GM20000 (cell line): Measurements from ENCODE around the gene KCNAB1.
A peak's percentile ranks its signal among the peaks of the same experiment; 100 is the strongest.

ENCODE experiments used
- DNase-seq: peaks from one replicate; pipeline ENCODE4 v3.0.0; 2012; ENCODE audit warnings: low spot score
- TF ChIP-seq, protein P1 (sequence below): IDR thresholded peaks from 2 replicates; pipeline ENCODE4 v1.5.1; 2012; ENCODE audit warnings: mild to moderate bottlenecking, control low read depth; ENCODE audit errors: extremely low read depth, missing control alignments

KCNAB1 gene

GRCh38 chr3:156474560-156475389, 354.4 kb downstream of the KCNAB1 start:
- DNase-seq, result peak; percentile 18
- TF ChIP-seq, protein P1, sequence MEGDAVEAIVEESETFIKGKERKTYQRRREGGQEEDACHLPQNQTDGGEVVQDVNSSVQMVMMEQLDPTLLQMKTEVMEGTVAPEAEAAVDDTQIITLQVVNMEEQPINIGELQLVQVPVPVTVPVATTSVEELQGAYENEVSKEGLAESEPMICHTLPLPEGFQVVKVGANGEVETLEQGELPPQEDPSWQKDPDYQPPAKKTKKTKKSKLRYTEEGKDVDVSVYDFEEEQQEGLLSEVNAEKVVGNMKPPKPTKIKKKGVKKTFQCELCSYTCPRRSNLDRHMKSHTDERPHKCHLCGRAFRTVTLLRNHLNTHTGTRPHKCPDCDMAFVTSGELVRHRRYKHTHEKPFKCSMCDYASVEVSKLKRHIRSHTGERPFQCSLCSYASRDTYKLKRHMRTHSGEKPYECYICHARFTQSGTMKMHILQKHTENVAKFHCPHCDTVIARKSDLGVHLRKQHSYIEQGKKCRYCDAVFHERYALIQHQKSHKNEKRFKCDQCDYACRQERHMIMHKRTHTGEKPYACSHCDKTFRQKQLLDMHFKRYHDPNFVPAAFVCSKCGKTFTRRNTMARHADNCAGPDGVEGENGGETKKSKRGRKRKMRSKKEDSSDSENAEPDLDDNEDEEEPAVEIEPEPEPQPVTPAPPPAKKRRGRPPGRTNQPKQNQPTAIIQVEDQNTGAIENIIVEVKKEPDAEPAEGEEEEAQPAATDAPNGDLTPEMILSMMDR, result peak; percentile 50

- no peak for DNase-seq
- TF ChIP-seq, protein P1, result no peak
Observed at GRCh38 chr3:156477323-156477722, 356.9 kb downstream of the KCNAB1 start.

DNA sequence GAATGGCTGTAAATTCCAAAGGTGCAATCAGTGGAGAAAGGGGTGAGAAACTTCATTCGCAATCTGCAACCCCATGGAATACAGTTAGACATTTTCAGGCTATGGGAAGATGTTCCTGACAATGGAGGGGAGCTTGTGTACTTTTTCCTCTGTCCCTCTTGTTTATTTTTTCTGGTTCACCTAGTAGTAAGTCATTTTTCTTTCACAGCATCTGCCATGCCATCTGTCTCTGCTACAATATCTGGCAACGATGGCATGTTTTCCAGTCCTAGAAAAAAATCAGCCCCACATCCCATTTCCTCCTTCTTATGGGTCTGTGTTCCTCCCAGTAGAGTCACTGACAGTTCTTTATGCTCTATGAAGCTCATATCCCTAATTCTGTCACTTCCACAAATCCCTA, 358.5 kb downstream of the KCNAB1 start:
- DNase-seq, result no peak
- TF ChIP-seq, protein P1, result no peak

- no peak for DNase-seq
- TF ChIP-seq, protein P1, result no peak
Observed at GRCh38 chr3:156479604-156480003, 359.2 kb downstream of the KCNAB1 start.

- TF ChIP-seq, protein P1, result no peak
- DNase-seq, result no peak
Observed at GRCh38 chr3:156480949-156481348, 360.6 kb downstream of the KCNAB1 start.

DNA sequence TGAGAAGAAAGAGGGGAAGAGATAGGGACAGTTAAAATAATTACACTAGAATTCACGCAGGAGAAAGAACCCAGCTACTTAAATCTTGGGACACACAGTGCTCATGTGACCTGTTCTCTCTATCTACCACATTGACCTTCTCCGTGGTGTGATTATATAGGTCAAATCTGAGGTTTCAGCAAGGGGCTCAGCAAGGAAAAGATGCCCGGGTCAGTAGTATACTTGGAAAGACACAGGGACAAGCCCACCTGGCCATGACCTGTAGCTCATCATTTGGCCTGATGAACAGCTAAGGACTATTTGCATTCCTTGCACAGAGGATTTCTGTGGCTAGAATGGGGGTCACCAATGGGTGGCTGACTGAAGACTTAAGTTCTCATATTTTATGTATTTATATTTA, 362.6 kb downstream of the KCNAB1 start:
- no peak for DNase-seq
- TF ChIP-seq, protein P1, result no peak

DNA sequence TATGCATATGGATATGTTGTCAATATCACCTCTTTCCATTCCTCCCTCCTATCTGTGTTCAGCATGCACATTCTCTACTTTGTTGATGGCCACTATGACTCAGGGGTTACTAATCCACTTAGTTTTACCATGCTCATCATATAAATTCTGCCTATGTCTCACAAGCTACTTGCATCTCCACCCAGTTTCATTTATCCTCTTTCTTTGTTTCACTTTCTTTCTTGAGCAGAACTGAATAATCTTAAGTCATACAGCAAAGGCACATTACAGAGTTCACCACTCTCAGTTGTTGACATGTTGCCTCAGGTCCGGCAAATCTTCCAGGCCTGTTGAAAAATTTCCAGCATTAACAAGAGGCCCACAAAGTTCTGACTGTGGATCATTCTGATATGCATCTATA, 363.0 kb downstream of the KCNAB1 start:
- TF ChIP-seq, protein P1, result no peak
- DNase-seq, result peak; percentile 51
